ENCODE data around the gene RTN4.
"Not testable (repeated sequence)": the region's sequence is repeated elsewhere in the genome, so short reads cannot be mapped to it uniquely, and the experiment has no call there.

RTN4 gene

GRCh38 chr2:55054106-55054875, 4.0 kb upstream of the RTN4 start:
- Histone ChIP-seq H3K9ac (ENCODE audit: low read depth, low read length) (no peak overlapping the region), H3K9me3 (ENCODE audit: control insufficient read depth, insufficient read depth, low read length) (no peaks in the 10 kb centered on the region; the same call in 1 of the 2 replicates), H3K4me1 (ENCODE audit: insufficient read depth, low read length) (peaks cover 6% of the 10 kb centered on the region), H3K36me3 (ENCODE audit: insufficient read depth, low read length) (no peaks in the 10 kb centered on the region)

GRCh38 chr2:55053225-55053624, 3.0 kb upstream of the RTN4 start:
- not testable (repeated sequence) for H3K9me3 ChIP-seq (ENCODE audit: control insufficient read depth, insufficient read depth, low read length); H3K36me3 ChIP-seq (ENCODE audit: insufficient read depth, low read length); H3K9ac ChIP-seq (ENCODE audit: low read depth, low read length); H3K4me1 ChIP-seq (ENCODE audit: insufficient read depth, low read length)

- no peaks in the 10 kb centered on the region for H3K9me3 ChIP-seq (ENCODE audit: control insufficient read depth, insufficient read depth, low read length)
- peaks cover 6% of the 10 kb centered on the region for H3K4me1 ChIP-seq (ENCODE audit: insufficient read depth, low read length)
- H3K36me3 ChIP-seq (ENCODE audit: insufficient read depth, low read length) = no peaks in the 10 kb centered on the region
- H3K9ac ChIP-seq (ENCODE audit: low read depth, low read length) = peak overlapping the region; percentile 87; the same call in 1 of the 2 replicates
These were observed 2.1 kb upstream of the RTN4 start for GRCh38 chr2:55052129-55053061.

- H3K9ac ChIP-seq (ENCODE audit: low read depth, low read length) = peak overlapping the region; percentile 87
- H3K9me3 ChIP-seq (ENCODE audit: control insufficient read depth, insufficient read depth, low read length) = no peaks in the 10 kb centered on the region
- H3K4me1 ChIP-seq (ENCODE audit: insufficient read depth, low read length) = peaks cover 6% of the 10 kb centered on the region
- H3K36me3 ChIP-seq (ENCODE audit: insufficient read depth, low read length) = no peaks in the 10 kb centered on the region
These were observed 995 bp upstream of the RTN4 start for GRCh38 chr2:55051026-55051866.

- Histone ChIP-seq H3K9ac (ENCODE audit: low read depth, low read length) (peak overlapping the region; percentile 95), H3K36me3 (ENCODE audit: insufficient read depth, low read length) (no peaks in the 10 kb centered on the region), H3K9me3 (ENCODE audit: control insufficient read depth, insufficient read depth, low read length) (no peaks in the 10 kb centered on the region), H3K4me1 (ENCODE audit: insufficient read depth, low read length) (peaks cover 12% of the 10 kb centered on the region)
These were observed 491 bp downstream of the RTN4 start for GRCh38 chr2:55049821-55050099.

GRCh38 chr2:55049043-55049820, 1.0 kb downstream of the RTN4 start:
- H3K4me1 ChIP-seq (ENCODE audit: insufficient read depth, low read length) = peaks cover 12% of the 10 kb centered on the region

GRCh38 chr2:55048508-55049042, 1.7 kb downstream of the RTN4 start:
- H3K4me1 ChIP-seq (ENCODE audit: insufficient read depth, low read length) = peaks cover 12% of the 10 kb centered on the region

More at GRCh38 chr2:55049043-55049820, 1.0 kb downstream of the RTN4 start:
- H3K9ac ChIP-seq (ENCODE audit: low read depth, low read length) = peak overlapping the region; percentile 95
- no peaks in the 10 kb centered on the region for H3K36me3 ChIP-seq (ENCODE audit: insufficient read depth, low read length)
- H3K9me3 ChIP-seq (ENCODE audit: control insufficient read depth, insufficient read depth, low read length) = no peaks in the 10 kb centered on the region

GRCh38 chr2:55047677-55048299, 2.5 kb downstream of the RTN4 start:
- Histone ChIP-seq H3K9me3 (ENCODE audit: control insufficient read depth, insufficient read depth, low read length) (no peaks in the 10 kb centered on the region), H3K36me3 (ENCODE audit: insufficient read depth, low read length) (no peaks in the 10 kb centered on the region), H3K9ac (ENCODE audit: low read depth, low read length) (peak overlapping the region; percentile 95), H3K4me1 (ENCODE audit: insufficient read depth, low read length) (peaks cover 12% of the 10 kb centered on the region)

More at GRCh38 chr2:55048508-55049042, 1.7 kb downstream of the RTN4 start:
- no peaks in the 10 kb centered on the region for H3K36me3 ChIP-seq (ENCODE audit: insufficient read depth, low read length)
- no peaks in the 10 kb centered on the region for H3K9me3 ChIP-seq (ENCODE audit: control insufficient read depth, insufficient read depth, low read length)
- peak overlapping the region; percentile 95 for H3K9ac ChIP-seq (ENCODE audit: low read depth, low read length)

- peak overlapping the region; percentile 1; the same call in 1 of the 2 replicates for H3K9ac ChIP-seq (ENCODE audit: low read depth, low read length)
- no peaks in the 10 kb centered on the region for H3K9me3 ChIP-seq (ENCODE audit: control insufficient read depth, insufficient read depth, low read length)
- no peaks in the 10 kb centered on the region for H3K36me3 ChIP-seq (ENCODE audit: insufficient read depth, low read length)
- peaks cover 16% of the 10 kb centered on the region for H3K4me1 ChIP-seq (ENCODE audit: insufficient read depth, low read length)
These were observed 4.5 kb downstream of the RTN4 start for GRCh38 chr2:55045780-55046179.

GRCh38 chr2:55043841-55044240, 6.4 kb downstream of the RTN4 start:
- Histone ChIP-seq H3K9me3 (ENCODE audit: control insufficient read depth, insufficient read depth, low read length) (no peaks in the 10 kb centered on the region), H3K9ac (ENCODE audit: low read depth, low read length) (no peak overlapping the region), H3K4me1 (ENCODE audit: insufficient read depth, low read length) (peaks cover 16% of the 10 kb centered on the region), H3K36me3 (ENCODE audit: insufficient read depth, low read length) (no peaks in the 10 kb centered on the region)

GRCh38 chr2:55038428-55038827, 11.8 kb downstream of the RTN4 start:
- Histone ChIP-seq H3K4me1 (ENCODE audit: insufficient read depth, low read length) (peaks cover 4% of the 10 kb centered on the region; the same call in 1 of the 2 replicates), H3K36me3 (ENCODE audit: insufficient read depth, low read length) (no peaks in the 10 kb centered on the region), H3K9me3 (ENCODE audit: control insufficient read depth, insufficient read depth, low read length) (no peaks in the 10 kb centered on the region), H3K9ac (ENCODE audit: low read depth, low read length) (no peak overlapping the region)

GRCh38 chr2:55035716-55036115, 14.5 kb downstream of the RTN4 start:
- H3K4me1 ChIP-seq (ENCODE audit: insufficient read depth, low read length) = peaks cover 15% of the 10 kb centered on the region

GRCh38 chr2:55033921-55034320, 16.3 kb downstream of the RTN4 start:
- Histone ChIP-seq H3K9me3 (ENCODE audit: control insufficient read depth, insufficient read depth, low read length) (no peaks in the 10 kb centered on the region), H3K9ac (ENCODE audit: low read depth, low read length) (no peak overlapping the region), H3K36me3 (ENCODE audit: insufficient read depth, low read length) (no peaks in the 10 kb centered on the region), H3K4me1 (ENCODE audit: insufficient read depth, low read length) (peaks cover 20% of the 10 kb centered on the region)

More at GRCh38 chr2:55035716-55036115, 14.5 kb downstream of the RTN4 start:
- H3K36me3 ChIP-seq (ENCODE audit: insufficient read depth, low read length) = no peaks in the 10 kb centered on the region
- H3K9me3 ChIP-seq (ENCODE audit: control insufficient read depth, insufficient read depth, low read length) = no peaks in the 10 kb centered on the region
- H3K9ac ChIP-seq (ENCODE audit: low read depth, low read length) = no peak overlapping the region

Measured in ES-I3 (cell line).